Erythroblast (primary cell): Measurements from ENCODE around the gene FAM107A.

ENCODE experiments used
- DNase-seq, 2 experiments: peaks; one replicate each; lab custom pipeline; 2025; lab: John Stamatoyannopoulos, UW
- GATA1 ChIP-seq: IDR thresholded peaks from 2 replicates; pipeline ENCODE4 v1.6.1; 2011; ENCODE audit warnings: low read depth, mild to moderate bottlenecking, control low read depth, low read length, moderate library complexity
- POLR2A ChIP-seq: IDR thresholded peaks from 2 replicates; pipeline ENCODE4 v1.6.1; 2011; ENCODE audit warnings: mild to moderate bottlenecking, low read length

The FAM107A gene

GRCh38 chr3:58581328-58582091 lies 4.3 kb upstream of the FAM107A start:
- TF ChIP-seq POLR2A (no peak), GATA1 (no peak)
- no peak for DNase-seq

DNA sequence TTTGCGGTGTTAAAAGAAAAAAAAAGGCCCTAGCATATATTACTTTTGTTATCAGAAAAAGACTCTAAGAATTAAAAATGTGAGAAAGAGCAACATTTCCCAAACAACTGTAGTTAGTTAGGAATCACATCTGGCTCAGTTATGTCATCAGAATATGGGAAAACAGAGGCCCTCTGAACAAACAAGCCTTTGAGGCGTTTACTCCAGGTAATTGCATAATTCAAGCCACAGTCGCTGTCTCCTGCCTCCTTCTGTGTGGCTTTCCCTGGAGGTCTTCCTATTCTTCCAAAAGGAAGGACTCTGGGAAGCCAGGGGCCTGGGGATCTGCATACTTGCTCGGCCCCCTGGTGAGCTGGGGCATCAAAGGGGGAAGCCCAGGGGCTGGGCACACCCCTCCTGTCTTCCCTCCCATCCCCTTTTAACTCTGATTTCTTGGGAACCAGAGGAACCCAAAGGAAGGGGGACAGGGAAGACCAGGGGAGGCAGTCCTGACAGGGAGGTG lies 3.7 kb upstream of the FAM107A start:
- no peak for DNase-seq
- TF ChIP-seq POLR2A (no peak), GATA1 (no peak)

DNA sequence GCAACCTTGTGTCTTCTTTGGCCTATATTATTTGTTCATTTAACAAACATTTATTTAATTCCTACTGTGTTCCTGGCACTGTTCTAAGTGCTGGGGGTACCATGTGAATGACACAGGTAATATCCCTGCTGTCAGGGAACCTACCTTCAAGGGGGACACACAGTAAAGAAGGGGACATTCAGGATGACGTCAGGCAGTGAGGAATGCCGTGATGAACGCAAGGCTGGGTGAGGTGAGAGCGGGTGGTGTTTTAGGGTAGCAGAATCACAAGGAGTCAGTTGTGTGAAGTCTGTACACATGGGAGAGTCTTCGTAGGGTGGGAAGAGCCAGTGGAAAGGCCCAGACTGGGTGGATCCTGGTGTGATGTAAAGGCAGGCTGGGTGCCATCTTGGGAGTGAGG lies 1.7 kb upstream of the FAM107A start:
- no peak for DNase-seq
- no peak for TF ChIP-seq POLR2A
- TF ChIP-seq GATA1, result no peak

- TF ChIP-seq GATA1 (no peak), POLR2A (no peak)
- no peak for DNase-seq
These were observed 475 bp downstream of the FAM107A start for GRCh38 chr3:58576716-58577115.

DNA sequence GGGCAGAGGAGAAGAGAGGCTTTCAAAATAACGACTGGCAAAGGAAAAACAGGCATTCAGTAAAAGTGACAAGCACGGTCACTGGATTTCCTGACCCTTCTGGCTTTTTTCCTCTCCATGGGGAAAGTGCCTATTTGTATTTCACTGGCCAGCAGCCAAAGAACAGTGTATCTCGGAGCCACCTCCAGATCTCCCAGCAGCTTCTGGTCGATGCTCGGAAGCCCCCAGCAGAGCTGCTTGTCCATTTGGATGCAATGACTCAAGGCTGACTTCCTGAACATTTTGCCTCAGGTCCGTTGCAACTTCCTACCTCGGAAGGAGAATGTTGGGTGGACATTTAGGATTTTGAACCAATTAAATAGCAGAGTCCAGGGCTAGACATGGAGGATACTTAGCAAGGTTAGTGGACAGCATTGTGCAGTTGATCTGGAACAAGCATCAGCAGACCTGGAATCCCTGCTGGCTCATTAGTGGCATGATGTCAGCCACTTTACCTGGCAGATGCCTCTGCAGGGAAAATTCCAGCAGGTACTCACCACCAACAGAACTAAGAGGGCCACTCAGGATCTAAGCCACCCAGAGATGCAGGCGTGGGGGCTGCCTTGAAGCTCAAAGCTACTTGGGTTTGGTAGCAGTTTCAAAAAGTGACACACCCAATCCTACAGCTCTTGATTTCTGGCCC lies 1.1 kb downstream of the FAM107A start:
- TF ChIP-seq GATA1 (no peak), POLR2A (no peak)

GRCh38 chr3:58574682-58575081 lies 2.5 kb downstream of the FAM107A start:
- DNase-seq, result no peak
- TF ChIP-seq POLR2A (no peak), GATA1 (no peak)

More for the DNA sequence above, 1.1 kb downstream of the FAM107A start:
- no peak for DNase-seq

DNA sequence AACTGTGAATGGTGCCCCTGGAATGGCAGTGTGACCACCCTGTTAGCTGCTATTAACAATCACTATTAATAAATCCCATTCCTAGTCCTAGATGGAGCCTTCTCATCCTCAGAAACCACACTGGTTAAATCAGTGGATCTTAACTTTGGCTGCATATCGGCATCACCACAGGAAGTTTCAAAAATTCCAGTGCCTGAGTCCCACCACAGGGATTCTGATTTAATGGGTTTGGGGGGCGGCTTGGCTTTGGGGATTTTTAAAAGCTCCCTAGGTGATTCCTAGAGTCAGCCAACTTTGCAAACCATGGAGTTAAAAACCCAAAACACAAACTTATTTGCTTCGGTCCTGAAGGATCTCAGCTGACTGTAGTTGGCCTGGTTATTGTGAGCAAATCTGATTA lies 3.1 kb downstream of the FAM107A start:
- TF ChIP-seq GATA1, result no peak
- TF ChIP-seq POLR2A, result no peak

GRCh38 chr3:58573640-58574039 lies 3.6 kb downstream of the FAM107A start:
- TF ChIP-seq GATA1 (no peak), POLR2A (no peak)
- no peak for DNase-seq

More for the DNA sequence above, 3.1 kb downstream of the FAM107A start:
- no peak for DNase-seq

DNA sequence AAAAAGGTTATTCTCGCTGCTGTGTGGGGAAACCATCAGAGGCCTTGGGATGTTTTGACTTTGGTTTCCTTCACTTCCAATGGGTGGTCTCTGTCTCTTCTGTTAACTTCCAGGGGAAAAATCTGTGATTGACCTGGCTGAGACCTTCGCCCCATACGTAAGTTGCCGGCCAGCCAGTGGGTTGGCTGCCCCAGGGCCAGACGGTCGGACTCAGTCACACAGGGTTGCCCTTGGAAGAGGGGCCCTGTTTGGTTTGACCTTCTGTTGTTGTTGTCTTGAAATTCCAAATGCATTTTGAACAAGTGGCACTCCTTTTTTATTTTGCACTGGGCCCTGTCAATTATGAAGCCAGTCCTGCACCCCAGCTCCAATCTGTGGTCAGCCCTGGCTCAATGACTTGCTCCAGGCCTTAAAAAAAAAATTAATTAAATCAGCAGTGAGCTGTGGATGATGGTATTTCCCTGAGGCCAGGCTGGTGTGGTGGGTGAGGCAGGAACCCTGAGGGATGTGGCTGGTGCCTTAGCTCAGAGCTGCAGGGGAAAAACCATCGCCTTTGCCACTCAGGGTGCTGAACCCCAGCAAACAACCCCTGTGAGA lies 4.5 kb downstream of the FAM107A start:
- DNase-seq, result no peak
- no peak for TF ChIP-seq POLR2A

DNA sequence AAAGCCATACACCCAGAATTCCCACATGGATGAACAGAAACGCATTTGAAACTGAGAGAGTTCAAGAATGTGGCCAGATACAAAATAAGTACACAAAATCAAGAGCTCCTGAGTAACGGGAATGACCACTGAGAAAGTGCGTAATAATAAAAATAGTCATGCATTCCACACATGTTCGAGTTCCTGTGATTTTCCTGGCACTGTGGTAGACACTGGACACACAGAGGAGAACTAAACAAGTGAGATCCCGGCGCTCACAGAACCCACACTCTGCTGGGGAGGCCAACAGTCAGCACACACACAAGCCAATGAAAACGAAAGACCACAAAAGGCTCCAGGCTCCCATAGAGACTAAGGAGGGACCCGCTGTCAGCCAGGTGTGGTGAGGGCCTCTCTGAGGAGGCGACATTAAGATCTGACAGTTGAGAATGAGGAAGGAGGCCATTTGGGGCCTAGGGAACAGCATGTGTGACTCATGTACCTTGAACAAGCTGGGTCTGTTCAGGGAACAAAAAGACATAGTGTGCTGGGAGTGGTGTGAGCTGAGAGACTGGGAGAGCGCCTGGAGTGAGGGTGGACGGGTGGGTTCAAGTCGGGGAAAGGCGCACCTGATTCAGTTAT lies 5.1 kb downstream of the FAM107A start:
- TF ChIP-seq POLR2A (no peak), GATA1 (no peak)

GRCh38 chr3:58570851-58571250 lies 6.3 kb downstream of the FAM107A start:
- TF ChIP-seq POLR2A, result no peak
- no peak for TF ChIP-seq GATA1
- no peak for DNase-seq

More for the DNA sequence above, 5.1 kb downstream of the FAM107A start:
- no peak for DNase-seq

DNA sequence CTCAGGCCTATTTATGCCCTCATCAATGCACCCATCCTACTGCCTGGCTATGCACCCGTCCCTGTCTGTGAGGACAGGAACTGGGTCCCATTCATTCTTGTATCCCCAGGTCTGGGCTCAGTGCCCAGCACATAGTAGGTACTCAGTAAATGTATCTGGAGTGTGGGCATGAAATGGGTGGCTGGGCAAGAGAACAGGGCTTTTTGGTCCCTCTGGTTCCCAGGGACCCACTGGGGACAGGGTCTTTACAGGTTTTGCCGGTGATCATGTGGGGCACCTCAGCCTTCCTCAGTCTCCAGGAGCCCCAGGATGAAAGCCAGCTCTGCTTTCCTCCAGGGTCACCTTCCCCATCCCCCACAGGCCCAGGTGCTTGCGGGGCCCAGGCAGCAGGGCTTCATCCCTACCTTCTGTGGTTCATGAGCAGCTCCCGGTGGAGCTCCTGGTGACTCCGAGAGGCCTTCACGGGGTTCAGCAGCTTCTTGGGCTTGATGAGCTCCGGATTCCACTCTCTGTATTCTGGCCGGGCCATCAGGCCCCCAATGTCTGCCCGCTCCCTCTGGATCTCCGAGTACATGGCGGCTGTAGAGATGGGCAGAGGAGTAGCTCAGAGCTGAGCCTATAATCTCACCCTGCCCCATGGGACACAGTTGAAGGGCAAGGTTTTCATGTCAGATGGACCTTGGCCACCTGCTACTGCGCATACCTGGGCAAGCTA lies 7.7 kb downstream of the FAM107A start:
- no peak for DNase-seq
- TF ChIP-seq GATA1 (no peak), POLR2A (no peak)
